ENCODE results near the gene ACTL6A.

GRCh38 chr3:179608931-179609720 is 46.4 kb downstream of the ACTL6A start:
- TF ChIP-seq CTCF (conservative IDR thresholded peaks at IDR 0.05; ENCODE audit: low read length) (no peak), EZH2phosphoT487 (IDR thresholded peaks at IDR 0.05; ENCODE audit: borderline replicate concordance, low read depth, low read length) (no peak)
